Thoracic aorta endothelial cell (primary cell): Measurements from ENCODE around the gene LRRC47. TPM values are rescaled to one million over a fixed set of nuclear protein-coding genes. Genes with fewer than 3 reads are reported as not detected.

Experiments
- small RNA-seq: library from RNA; depleted of rRNA; stranded (forward); fragments of <200 nt; gene quantifications from one replicate; pipeline ENCODE3, GENCODE V24; 2012
- total RNA-seq: library from RNA; depleted of rRNA; stranded (reverse); fragments of >200 nt; gene quantifications from 2 replicates; pipeline ENCODE4 v1.2.3, GENCODE V29; 2012

Gene LRRC47
- 30.1 and 35.0 TPM in 2 replicates for total RNA-seq

GRCh38 chr1:3796215-3797061, at the start of gene LRRC47:
Gene LRRC47 (minus strand): TSS chr1:3796498. CDS start chr1:3796476, 22 bp downstream.

GRCh38 chr1:3772715-3773571, 23.4 kb downstream of the LRRC47 start, which contains the start of gene SMIM1:
Gene SMIM1 (plus strand): TSS chr1:3772749. CDS start chr1:3775374, 2,625 bp downstream.

GRCh38 chr1:3752400-3752945, 43.8 kb downstream of the LRRC47 start, which contains the start of gene CCDC27:
Gene CCDC27 (plus strand): TSS chr1:3752450. CDS start chr1:3752482, 32 bp downstream.

Small RNAs within 50 kb of the gene (small RNA-seq; reads per million reads assigned to genes)
- gene RF02197 = not detected
- not detected for gene RN7SL574P

Other genes starting within 250 kb of the LRRC47 start
- 13.4 and 24.7 TPM in 2 replicates for gene MEGF6, start 185.0 kb downstream of the LRRC47 start, total RNA-seq
- 31.2 and 31.9 TPM in 2 replicates for gene TPRG1L, start 171.5 kb downstream of the LRRC47 start, total RNA-seq
- 15.6 and 17.7 TPM in 2 replicates for gene WRAP73, start 146.4 kb downstream of the LRRC47 start, total RNA-seq
- gene TP73, start 144.0 kb downstream of the LRRC47 start, total RNA-seq = 0.07 and 0.13 TPM in 2 replicates
- gene CCDC27, start 44.0 kb downstream of the LRRC47 start, total RNA-seq = not detected in 2 replicates
- gene SMIM1, start 23.7 kb downstream of the LRRC47 start, total RNA-seq = 0.66 and 1.7 TPM in 2 replicates
- gene CEP104, start 60.7 kb upstream of the LRRC47 start, total RNA-seq = 33.6 and 41.5 TPM in 2 replicates
- gene DFFB, start 61.0 kb upstream of the LRRC47 start, total RNA-seq = 8.1 and 12.3 TPM in 2 replicates
- 34.7 and 38.2 TPM in 2 replicates for gene C1orf174, start 103.8 kb upstream of the LRRC47 start, total RNA-seq